GM13977 (cell line): Measurements from ENCODE around the gene FMO1.

Source experiments
- DNase-seq: peaks from one replicate; pipeline ENCODE4 v3.0.0; 2012; ENCODE audit warnings: low spot score
- in situ Hi-C: fragments of 300-500 bp; cut with MboI; formaldehyde crosslinking; loops from one replicate; pipeline ENCODE4 v1.12.0; 2022; ENCODE audit warnings: low sequenced_read_pairs, low pct_unique_long_range_greater_than_20kb, mixed read lengths, inconsistent platforms; ENCODE audit not compliant: unreplicated experiment
- TF ChIP-seq, protein P1 (sequence below): IDR thresholded peaks from 2 replicates; pipeline ENCODE4 v1.5.1; 2012; ENCODE audit warnings: mild to moderate bottlenecking, control low read depth; ENCODE audit not compliant: insufficient read depth; ENCODE audit errors: extremely low read depth, missing control alignments

The FMO1 gene

DNA sequence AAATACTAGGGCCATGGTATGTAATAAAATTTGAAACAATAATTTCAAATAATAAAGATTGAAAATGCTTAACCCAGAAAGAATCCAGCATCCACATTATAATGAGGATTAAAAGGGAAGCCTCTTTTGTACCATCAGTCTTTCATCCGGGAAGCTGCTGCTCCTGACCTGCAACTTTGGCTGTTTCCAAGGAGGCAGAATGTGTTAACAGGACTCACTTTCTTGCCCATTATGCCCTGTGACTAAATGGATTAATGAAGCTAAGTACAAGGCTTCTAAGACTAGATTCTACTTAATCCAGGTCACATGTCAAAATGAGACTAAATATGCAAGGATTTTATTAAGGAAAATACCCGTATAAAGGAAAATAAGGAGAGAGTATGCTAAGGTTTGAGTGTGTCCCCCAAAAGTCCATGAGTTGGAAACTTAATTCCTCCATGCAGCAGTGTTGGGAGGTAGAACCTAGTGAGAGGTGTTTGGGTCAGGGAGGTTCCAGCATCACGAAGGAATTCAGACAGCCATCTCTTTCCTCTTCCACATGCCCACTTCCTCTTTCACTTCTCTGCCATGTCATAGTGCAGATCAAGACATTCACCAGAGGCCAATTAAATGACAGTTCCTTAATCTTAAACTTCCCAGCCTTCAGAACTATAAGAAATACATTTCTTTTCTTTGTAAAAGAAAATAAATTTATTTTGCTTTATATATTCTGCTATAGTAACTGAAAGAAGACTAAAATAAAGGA is 35.5 kb upstream of the FMO1 start:
- in situ Hi-C loops, result no loop called here
- DNase-seq, result no peak
- TF ChIP-seq, protein P1, sequence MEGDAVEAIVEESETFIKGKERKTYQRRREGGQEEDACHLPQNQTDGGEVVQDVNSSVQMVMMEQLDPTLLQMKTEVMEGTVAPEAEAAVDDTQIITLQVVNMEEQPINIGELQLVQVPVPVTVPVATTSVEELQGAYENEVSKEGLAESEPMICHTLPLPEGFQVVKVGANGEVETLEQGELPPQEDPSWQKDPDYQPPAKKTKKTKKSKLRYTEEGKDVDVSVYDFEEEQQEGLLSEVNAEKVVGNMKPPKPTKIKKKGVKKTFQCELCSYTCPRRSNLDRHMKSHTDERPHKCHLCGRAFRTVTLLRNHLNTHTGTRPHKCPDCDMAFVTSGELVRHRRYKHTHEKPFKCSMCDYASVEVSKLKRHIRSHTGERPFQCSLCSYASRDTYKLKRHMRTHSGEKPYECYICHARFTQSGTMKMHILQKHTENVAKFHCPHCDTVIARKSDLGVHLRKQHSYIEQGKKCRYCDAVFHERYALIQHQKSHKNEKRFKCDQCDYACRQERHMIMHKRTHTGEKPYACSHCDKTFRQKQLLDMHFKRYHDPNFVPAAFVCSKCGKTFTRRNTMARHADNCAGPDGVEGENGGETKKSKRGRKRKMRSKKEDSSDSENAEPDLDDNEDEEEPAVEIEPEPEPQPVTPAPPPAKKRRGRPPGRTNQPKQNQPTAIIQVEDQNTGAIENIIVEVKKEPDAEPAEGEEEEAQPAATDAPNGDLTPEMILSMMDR, result no peak

DNA sequence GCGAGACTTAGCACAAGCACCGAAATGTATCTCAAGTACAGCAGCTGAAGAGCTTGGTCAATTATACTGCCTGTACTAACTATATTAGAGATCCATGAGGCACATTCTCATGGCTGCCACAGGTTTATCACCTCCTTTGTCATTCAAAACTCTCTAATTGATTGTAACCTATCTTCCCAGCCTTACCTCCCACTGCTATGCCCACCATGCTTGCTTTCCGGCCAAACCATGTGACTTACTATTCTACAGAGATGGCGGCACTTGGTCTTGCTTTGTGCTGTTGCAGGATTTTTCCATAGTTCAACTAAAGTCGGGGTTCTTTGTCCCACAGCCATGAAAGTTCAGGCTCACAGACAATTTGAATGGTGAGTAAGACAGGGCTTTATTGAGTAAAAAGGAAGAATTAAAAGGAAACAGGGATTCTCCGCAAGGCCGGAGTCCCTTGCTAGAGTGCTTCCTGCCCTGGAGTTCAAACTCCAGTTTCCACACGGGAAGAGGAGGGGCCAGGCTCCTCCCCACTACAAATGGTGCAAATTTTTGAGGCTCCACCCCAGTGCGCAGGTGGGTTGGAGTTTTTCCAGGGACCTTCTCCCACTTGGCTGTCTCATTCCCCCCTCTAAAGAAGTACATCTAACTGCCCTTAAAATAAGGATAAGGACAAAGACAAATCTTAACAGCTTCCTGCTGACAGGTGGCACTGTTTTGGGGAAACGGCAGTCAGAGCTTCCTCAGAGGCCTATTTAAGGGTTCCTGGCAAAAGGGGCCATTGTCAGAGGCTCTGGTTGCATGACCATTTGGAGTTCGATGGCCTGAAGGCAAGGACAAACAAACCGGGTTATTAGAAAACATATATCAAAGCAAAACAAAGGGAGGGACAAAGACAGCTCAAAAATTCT is 34.5 kb upstream of the FMO1 start:
- DNase-seq, result no peak
- TF ChIP-seq, protein P1, result no peak
- in situ Hi-C loops, result no loop called here

DNA sequence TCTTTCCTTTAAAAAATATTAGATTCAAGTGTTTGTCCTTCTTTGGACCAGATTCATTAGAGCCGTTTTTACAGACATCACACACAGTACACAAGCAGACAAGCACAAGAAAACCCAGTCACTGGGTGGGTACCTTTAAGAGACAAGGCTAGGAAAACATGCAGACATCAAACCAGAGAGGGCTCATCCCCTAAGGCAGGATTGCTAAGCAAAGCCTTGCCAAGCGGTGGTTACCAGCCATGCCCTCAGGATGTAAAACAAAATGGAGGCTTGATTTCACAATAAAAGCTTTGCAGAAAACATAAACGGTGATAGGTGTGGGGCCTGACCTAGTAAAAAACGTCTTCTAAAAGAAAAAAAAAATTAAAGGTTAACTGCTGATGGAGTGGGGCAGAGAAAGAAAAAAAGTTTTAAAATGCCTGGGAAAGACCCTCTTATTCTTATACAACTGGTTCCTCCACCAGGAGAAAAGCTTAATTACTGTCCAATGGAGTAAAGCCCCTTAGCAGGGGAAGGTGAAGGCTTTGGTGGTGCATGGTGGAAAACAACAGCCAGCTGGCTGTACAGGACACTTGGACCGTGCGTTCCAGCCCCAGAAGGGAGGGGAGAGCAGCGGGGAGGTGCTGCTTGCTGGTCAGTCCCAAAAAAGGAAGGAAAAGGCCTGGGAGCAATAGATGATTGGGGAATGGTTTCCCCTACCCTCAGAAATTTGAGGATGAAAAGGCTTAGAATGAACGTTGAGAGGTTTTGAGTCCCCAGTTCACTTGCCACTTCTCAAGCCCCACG is 30.4 kb upstream of the FMO1 start:
- in situ Hi-C loops, result no loop called here
- TF ChIP-seq, protein P1, result no peak
- no peak for DNase-seq

DNA sequence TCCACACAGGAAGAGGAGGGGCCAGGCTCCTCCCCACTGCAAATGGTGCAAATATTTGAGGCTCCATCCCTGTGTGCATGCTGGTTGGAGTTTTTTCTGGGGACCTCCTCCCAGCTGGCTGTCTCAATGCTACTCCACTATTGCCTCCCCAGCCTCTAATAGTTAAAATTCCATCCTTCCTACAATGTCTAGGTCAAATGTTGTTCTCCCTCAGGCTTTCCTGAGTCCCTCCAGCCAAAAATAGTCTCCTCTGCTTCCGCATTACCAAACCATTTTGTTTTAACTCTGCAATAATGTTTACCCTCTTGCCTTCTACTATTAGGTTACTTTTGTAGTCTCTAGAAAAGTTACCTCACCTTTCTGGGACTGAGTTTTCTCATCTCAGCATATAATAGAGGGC is 29.6 kb upstream of the FMO1 start:
- no peak for DNase-seq
- in situ Hi-C loops, result no loop called here
- TF ChIP-seq, protein P1, result no peak

DNA sequence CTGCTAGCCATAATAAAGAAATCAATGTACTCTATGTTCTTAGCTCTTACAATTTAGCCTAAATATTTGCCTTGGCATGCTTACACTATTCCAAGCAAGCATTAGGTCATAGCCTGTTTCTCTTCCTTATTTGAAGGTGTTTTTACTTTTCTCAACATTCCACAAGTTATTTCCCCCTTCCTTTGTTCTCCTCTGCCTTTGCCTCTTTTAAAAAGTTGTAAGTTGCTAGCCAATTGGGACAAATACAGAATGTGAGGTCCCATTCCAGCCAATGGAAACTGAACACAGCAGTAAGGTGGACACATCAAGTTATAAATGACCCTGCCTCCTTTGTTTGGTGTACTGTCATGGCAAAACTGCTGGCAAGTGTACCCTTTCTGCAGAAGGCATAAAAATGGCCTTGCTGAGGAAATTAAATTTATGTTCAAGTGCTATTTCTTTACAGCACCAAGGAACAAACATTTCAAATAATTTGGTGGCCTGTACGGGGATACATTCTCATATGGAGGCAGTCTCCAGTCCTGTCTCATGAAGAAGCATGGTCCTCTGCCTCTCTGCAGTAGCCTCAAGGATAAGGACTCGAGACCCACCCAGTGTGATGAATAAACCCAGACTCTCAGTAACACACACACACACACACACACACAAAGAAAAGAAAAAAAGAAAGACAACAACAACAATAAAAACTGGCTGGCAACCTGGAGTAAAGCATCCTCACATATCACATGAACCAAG is 28.8 kb upstream of the FMO1 start:
- TF ChIP-seq, protein P1, result no peak
- no peak for DNase-seq
- in situ Hi-C loops, result no loop called here

DNA sequence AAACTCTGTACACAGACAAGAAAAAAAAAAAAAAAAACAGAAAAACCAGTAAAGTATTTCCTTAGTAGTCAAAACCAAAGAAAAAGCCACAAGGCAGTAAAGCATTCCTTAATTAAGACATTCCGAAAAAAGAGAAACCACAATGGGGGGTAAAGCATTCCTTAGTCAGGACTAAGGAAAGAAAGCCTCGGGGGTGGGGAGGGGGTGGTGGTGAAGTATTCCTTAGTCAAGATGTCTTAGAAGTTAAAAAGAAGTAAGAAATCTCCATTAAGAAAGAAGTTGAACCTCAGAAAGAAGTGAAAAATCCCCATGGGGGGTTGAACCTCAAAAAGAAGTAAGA is 28.2 kb upstream of the FMO1 start:
- no peak for DNase-seq
- TF ChIP-seq, protein P1, result no peak
- in situ Hi-C loops, result no loop called here
